Left ventricle myocardium superior (tissue), 1 donor: ENCODE measurements around the gene RUNX3. TPM values are rescaled to one million over a fixed set of nuclear protein-coding genes. Genes with fewer than 3 reads are reported as not detected.
A peak's percentile ranks its signal among the peaks of the same experiment; 100 is the strongest.

Source experiments
- ATAC-seq: fragments of 200-7000 bp; cut with Tn5 transposase; one replicate; pipeline ENCODE4 v1.9.1; 2020; ENCODE audit warnings: mild to moderate bottlenecking, moderate library complexity
- DNase-seq: peaks from one replicate; pipeline ENCODE4 v3.0.0-alpha.2; 2020
- intact Hi-C: fragments of 100-400 bp; cut with micrococcal nuclease; formaldehyde crosslinking; loops from one replicate; pipeline ENCODE4 v1.11.0; 2022
- total RNA-seq: library from RNA; stranded (reverse); fragmentation: NEBNext Ultra II Directional; extraction: Animal tissue kit (Norgen Biotek cat#: 25700); gene quantifications from one replicate; pipeline ENCODE4 v1.2.1, GENCODE V29; 2021
- donor health status: DM: no; HTN: yes; CAD: no; lungs with severe emphysema.

RUNX3 gene
- total RNA-seq, 1 donor from 2014 or later, result 0.89 TPM

DNA sequence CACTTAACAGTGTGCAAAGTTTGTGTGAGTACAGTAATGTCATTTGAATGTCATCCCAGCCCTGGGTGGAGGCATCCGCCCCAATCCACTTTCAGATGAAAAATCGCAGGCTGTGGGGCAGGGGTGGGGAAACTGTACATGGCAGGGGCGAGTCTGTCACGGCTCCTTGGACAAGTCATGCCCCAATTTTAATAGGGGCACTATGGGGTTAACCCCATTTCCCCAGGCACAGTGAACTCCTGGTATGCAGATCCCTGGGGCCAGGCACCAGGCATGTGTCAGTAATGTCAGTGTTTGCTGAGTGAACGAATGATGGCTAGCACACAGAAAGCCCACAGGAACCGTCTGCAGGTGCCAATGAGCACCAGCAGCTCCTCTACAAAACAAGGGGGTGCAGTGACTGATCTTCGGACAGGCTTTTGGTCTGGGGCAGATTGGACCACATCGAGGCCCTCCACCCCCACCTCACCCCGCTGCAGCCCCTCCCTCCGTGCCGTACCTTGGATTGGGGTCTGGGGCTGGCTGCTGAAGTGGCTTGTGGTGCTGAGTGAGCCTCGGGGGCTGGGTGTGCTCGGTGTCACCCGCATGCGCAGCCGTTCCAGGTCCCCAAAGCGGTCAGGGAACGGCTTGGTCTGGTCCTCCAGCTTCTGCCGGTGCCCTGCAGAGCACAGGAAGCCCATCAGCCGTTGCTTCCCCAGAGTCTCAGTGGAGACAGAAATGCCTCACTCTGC is 23.2 kb downstream of the RUNX3 start:
- DNase-seq, result no peak
- ATAC-seq, result no peak
- intact Hi-C loops, result no loop called here

DNA sequence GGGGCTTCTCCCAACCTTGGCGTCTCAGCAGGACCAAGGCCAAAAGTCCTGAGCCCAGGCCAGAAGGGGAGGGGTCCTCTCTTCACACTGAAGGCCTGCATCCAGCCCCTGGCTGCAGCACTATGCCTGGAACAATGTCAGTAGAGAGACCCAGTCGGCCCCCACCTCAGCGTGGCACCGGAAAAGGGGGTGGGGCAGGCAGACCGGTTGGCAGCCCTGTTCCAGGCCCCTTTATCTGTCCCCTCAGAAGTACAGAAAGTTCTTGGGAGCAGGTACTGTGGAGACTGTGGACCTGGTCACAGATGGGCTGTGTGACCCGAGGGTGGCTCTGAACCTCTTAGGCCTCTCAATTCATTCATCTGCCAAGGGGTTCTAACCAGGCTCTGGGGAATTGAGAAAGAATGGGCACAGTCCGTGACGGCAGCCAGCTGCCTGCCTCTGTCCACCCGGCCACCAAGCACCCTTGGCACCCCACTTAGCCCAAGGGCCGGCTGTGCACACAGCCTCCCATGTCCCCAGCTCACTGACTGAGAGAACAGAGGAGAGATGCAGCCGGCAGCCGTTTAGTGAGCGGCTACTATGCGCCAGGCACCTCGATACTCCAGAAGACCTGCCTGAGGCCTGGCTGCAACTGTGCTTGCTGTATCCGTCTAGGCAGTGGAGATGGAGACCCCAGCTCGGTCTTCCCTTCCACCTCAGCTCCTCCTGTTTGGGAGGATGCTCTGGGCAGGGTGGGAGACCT is 23.9 kb downstream of the RUNX3 start:
- no peak for DNase-seq
- intact Hi-C loops, result no loop called here
- no peak for ATAC-seq

DNA sequence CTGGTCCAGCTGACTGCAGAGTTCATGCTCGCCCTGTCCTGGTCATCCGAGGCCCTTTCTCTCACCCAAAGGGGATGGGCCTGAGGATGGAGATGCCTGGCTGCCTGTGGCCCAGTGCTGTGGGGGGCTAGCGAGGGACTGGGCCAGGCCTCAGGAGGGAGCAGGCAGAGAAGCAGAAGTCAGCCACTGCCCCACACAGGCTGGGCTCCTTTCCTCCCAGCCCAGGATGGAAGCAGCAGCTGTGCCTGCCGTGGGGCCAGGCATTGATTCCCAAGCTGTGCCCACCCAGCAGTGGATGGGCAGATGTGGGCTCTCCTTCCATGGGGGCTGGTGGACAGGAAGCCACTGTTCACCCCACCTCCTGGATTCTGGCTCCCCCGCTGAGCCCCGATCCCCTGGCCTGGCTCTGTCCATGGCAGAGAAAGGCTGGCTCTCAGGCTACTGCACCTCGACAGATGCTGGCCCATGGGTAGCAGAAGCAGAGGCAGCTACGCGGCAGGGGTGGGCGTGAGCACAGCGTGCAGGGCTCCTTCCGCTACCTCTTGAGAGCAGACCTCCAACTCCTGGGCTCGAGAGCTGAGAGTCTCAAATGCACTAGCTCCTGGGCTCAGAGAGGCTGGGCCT is 24.6 kb downstream of the RUNX3 start:
- intact Hi-C loops, result no loop called here
- DNase-seq (no peak), ATAC-seq (no peak)

DNA sequence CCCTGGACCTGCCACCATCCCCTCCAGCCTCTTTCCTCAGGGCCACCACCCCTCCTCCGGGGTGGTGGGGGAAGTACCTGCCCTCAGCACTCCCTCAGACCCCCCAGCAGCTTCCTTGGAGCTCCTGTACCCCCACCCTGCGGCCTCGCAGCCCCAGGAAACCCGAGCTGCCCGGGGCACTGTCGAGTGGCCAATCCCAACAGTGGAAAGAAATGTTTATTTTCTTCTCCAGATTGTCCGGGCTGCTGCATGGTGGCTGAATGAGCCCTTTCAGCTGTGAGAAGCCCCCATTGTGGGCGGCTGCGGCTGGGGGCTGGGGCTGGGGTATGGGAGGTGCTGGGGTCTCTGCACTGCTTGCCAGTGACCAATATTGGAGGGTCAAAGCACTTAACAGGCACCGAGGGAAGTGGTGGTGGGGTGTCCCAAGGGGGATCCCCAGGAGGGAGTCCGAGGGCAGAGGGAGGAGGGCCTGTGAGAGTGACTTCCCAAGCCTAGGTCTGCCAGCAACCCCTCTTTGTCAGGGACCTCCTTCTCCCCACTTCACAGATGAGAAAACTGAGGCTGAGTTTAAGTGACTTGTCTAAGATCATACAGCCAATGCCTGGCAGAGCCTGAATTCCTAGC is 25.2 kb downstream of the RUNX3 start:
- no peak for DNase-seq
- intact Hi-C loops, result no loop called here
- ATAC-seq, result no peak

DNA sequence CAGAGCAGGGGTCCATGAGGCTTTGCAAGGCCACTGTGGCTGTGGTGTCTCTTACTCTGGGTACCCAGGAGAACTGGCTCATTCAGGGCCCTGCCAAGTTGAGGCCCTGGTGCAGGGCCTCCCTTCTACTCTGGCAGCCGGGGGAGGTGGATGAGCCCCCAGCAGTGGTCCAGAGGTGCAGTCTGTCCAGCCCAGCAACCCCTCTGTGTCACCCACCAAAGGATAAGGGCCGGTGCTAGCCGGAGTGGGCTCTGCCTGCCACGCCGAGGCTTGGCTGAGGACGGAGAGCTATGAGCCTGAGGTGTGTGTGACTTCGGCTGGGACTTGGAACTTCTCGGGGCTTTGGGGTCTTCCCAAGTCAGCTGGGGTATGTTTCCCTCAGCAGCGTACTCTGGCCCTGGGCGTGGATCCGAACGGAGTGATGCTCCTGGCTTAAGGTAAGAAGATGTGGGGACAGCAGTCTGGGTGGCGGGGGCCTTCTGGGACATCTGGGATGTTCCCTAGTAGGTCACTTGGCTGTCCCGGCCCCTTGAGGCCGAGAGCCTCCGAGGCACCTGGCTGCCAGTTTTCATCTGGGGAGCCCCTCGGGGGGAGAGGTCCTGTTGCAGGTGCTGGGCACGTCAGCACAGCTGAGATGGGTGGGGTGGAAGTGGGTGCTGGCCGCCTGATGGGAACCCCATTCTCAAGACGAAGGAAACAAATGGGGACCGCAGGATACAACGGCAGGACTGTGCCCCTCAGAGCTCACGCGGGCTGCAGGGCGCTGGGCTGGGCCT is 25.9 kb downstream of the RUNX3 start:
- no peak for DNase-seq
- ATAC-seq, result no peak
- intact Hi-C loops, result no loop called here

DNA sequence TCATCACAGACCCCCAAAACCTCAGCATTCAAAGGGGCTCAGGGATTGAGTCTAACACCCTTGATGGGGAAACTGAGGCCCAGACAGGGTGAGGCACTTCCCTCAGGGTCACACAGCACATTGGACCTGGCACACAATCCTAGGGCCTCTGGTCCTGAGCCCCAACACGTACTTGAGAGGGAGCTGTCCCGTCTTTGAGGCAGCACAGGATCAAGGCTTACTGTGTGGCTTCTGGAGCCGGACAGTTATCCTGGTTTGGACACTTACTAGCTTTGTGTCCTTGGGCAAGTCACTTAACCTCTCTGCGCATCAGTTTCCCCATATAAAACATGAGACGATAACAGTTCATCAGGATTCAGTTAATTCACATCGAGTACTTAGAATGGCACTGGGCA is 26.5 kb downstream of the RUNX3 start:
- no peak for DNase-seq
- ATAC-seq, result no peak
- intact Hi-C loops, result no loop called here

DNA sequence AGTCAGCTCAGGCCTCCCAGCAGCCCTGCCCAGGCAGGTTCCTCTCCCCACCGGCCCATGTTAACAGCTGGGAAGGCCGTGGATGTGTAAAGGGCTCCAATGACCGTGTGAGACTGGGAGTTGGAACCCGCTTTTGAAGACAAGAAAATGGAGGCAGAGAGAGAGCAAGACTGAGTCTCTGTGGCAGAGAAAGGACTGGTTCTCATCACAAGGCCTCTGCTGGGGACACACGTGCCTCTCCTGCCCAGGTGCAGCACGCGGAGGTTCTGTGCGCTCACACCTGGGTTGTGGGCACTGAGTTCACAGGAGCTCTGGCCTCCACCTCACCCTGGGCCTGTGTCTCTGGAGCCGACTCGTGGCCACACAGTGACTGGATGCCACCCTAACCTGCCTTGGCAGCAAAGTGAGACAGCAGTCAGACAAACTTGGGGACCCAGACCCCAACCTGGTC is 27.0 kb downstream of the RUNX3 start:
- intact Hi-C loops, result no loop called here
- no peak for DNase-seq
- ATAC-seq, result no peak

DNA sequence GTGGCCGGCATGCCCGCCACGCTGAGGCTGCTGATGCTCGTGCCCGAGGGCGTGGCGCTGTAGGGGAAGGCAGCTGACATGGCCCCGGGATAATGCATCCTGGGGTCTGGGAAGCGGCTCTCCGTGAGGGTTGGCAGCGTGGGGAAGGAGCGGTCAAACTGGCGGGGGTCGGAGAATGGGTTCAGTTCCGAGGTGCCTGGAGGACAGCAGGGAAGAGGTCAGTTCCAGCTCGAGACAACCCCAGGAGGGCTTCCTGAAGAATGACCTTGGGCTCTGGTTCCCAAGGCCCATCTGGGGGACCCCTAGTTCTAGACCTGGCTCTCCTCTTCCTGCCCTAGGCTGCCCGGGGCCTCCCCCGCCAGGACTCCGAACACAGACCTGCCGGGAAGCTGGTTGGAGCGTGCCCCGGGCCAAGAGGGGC is 27.6 kb downstream of the RUNX3 start:
- no peak for DNase-seq
- intact Hi-C loops, result no loop called here
- ATAC-seq, result no peak

DNA sequence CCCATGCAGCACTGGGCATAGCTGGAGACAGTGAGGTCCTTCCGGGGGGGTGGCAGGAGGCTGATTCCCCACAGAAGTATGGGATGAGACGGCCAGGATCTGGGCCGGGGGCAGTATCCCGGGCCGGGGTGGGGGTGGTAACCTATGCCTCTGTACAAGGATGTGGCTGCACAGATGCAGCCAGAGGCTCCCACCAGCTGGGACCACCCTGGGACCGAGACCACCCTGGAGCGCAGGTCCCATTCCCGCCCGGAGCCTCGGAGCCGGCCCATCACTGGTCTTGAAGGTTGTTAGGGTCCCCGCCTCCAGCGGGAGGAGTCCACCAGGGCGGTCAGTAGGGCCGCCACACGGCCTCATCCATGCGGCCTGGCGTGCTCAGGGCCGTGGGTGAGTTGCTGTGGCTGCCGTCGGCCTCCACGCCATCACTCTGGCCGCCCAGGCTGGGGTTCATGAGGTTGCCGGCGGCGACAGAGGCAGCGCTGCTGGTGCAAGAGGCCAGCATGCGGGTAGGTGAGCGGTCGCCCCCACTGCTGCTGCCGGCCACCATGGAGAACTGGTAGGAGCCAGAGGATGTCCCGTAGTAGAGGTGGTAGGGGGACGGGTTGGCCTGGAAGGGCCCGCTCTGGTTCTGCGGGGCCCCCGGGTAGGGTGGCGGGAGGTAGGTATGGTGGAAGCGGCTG is 28.1 kb downstream of the RUNX3 start:
- intact Hi-C loops, result no loop called here
- ATAC-seq (no peak), DNase-seq (no peak)

DNA sequence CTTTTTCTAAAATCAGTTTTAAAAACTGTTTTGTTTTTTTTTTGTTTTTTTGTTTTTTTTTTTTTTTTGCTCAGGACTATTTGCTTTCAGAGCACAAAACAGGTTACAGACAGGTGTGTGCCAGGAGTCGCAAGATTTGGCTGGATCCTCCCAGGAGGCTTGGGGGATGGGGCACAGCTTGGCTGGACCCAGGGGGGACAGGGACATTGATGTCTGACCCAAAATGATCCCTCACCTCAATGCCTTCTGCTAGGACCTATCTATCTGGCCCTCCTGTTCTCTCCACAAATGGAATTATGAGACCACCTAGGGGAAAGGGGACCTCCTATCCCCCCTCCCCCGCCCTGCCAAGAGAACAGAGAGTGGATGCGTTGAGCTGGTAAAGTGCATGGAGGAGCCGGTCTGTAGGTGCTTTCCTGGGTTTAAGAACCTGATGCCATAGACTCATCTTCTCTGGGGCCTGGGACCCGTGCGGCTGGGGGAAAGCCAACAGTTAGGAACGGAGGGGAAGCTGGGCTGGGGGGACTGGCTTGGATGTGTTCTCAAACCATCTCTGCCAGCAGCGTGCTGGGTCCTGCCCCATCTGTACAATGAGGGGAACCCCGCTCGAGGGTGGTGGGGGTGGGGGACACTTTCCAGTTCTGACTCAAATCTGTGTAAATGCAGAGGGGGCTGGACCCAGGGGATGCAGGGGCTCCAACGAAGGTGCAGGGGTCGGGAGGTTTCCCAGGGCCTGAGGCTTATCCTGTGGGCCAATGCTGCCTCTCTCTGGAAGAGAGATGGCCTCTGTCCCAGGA is 28.9 kb downstream of the RUNX3 start:
- intact Hi-C loops, result no loop called here
- DNase-seq (no peak), ATAC-seq (no peak)

DNA sequence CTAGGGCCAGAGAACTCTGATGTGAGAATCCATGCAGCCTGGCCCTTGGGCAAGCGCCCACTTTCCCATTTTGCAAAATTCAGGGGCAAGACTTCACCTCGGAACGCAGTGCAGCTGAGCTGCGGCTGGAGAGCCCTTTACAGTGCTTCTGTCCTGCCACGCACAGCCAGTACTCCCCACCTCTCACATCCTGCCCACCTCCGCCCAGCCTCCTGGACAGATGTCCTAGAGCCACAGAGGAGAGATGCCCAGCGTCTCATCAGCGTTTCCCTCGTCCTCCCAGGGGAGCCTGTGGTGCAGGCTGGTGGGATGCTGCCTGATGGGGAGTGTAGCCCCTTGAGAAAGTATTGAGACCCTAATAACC is 29.6 kb downstream of the RUNX3 start:
- no peak for ATAC-seq
- intact Hi-C loops, result no loop called here
- no peak for DNase-seq

DNA sequence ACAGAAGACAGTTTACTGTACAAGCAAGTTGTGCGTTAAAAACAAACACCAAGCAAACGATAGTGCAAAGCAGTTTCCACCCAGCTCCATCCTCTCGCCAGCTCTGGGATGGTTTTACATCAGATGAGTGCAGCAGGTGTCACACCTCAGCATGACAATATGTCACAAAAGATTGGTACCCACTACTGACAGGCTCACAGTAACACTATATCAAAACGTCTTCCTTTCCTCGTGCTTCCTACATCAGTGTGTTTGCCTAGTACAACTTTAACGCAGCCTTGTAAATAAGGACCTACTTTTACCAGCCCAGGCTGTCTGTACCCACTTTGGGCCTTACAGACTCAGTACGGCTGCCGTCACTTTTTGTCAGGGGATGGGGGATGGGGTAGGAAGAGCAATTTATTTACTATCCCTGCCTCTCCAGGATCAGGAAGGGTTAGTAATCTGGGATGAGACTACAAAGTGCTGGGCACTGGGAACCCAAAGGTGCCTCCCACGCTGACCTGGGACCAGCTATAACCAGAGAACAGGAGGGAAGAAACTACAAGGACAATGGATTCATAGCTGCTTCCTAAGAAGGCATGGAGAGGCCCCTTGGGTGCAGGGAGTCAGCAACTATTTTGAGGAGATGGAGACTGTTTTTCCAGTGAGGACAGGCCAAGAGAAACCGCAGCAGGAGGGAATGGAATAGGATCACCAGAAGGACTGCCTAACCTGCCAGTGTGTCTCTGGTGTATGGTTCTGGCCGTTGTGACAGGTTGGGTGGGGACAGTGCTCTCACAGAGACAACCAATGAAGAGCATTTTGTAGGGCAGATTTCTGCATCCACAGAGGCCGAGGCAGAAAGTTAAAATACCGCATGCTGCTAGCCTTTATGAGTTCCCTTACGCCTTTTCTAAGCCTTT is 30.2 kb downstream of the RUNX3 start:
- intact Hi-C loops, result no loop called here
- ATAC-seq (no peak), DNase-seq (no peak)

DNA sequence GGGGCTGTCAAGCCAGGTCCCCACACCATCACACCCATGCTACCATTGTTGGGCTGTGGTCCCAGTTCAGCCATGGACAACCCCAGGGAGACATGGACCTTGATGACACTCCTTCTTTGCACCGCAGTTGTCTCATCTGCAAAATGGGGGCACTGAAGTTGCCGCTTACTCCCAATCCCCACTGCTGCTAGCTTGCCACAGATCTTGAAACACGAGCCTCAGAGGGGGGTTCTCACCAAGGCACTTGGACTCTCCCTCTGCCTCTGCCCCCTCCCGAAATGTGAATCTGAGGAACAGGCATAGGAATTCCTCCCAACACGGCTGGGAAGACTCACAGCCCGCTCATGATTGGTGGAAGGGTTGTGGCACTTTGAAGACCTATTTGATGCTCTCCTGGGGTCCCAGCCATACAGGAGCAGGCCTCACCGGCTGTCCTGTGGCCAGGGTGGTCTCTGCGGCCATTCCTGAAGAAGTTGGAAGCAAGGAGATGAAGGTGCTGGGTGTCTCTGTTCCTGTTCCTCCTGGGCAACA is 31.1 kb downstream of the RUNX3 start:
- ATAC-seq (no peak), DNase-seq (no peak)
- intact Hi-C loops, result no loop called here

DNA sequence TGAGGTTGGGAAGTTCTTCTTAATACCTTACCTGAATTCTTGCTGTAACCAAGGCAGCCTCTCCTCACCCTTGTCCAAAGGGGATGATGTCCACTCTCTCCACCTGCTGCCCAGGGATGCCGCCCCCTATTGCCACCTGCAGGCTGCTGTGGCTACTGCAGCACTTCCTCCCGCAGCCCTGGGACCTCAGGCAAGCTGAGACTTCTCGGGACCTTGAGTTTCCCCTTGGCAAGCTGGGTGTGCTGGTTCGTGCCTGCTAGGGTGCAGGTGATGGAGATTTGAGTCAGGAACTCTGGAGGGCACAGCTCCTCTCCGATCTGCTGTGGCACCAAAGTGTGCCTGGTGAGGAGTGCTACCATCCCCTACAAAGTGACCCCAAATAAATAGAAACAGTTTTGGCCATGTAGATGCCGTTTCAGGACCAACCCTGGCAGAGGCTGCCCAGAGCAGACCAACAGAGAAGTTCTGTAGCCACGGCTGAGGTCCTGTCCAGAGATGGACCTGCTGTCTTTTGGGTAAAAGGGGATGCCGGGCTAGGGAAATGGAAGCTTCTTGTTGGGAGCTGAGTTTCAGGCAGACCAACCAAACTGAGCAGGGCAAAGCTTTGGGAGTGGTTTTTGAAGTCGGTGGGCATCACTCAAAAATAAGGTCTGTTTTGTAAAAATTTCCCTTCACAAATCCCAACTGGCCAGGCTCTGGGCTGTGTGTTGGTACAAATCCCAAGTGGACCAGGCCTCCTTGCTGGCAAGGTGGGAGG is 31.7 kb downstream of the RUNX3 start:
- peak; percentile 56 for DNase-seq
- intact Hi-C loops, result no loop called here

DNA sequence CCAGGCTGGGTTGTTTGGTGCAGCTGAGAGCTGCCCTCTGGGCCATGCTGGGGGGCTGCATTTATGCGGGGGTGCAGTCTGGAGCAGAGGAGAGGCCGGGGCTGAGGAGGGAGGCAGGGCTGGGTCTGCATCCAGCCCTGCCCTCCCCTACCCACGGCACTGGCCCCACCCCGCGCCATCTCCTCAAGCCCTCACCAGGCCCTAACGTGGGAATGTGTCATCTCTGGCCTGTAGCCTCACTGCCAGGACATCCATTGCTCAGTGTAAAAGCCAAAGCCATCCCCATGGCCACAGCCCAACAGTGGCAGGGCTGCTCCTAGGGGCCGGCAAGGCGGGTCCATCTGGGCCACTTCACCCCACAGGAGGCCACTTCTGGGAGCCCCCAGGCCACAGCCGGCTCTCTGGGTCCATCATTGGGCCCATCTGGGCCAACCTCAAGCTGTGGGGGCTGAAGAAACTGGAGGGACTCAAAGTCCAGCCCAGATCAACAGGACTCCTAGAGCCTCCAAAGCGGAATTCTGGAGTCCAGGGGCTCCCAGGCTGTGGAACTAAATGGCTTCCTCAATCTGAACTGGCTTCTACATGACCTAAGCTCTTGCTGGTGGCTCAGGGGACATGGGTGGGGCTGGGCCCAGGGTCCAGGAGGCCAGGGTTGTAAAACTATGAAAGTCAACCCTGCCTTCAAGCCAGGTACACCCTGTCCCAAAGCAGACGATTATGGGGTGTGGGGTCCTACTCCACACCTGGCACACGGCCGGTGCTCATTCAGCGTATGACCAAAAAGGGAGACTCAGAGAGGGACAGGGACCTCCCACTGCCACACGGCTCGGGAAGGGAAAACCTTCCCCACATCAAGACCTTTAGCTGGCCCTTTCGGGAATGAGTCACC is 32.6 kb downstream of the RUNX3 start:
- intact Hi-C loops, result no loop called here
- no peak for ATAC-seq
- DNase-seq, result no peak

More for the DNA sequence above, 31.7 kb downstream of the RUNX3 start:
- peak; percentile 76 for ATAC-seq
